Glutamatergic neuron (in vitro differentiated cells): ENCODE measurements around the gene RAPH1. TPM values are rescaled to one million over a fixed set of nuclear protein-coding genes. Genes with fewer than 3 reads are reported as not detected.

Experiments used
- DNase-seq: peaks from one replicate; pipeline ENCODE4 v3.0.0; 2022
- H3K27ac Mint-ChIP-seq: one replicate; pipeline ENCODE4 v1.8.0; 2020; ENCODE audit warnings: mild to moderate bottlenecking, mixed read lengths, inconsistent platforms; ENCODE audit not compliant: unreplicated experiment
- H3K27me3 Mint-ChIP-seq: one replicate; pipeline ENCODE4 v1.8.0; 2020; ENCODE audit warnings: mild to moderate bottlenecking, moderate library complexity, mixed read lengths, inconsistent platforms; ENCODE audit not compliant: unreplicated experiment
- H3K36me3 Mint-ChIP-seq: one replicate; pipeline ENCODE4 v1.8.0; 2020; ENCODE audit warnings: mild to moderate bottlenecking, mixed read lengths, inconsistent platforms; ENCODE audit not compliant: unreplicated experiment
- H3K4me1 Mint-ChIP-seq: one replicate; pipeline ENCODE4 v1.8.0; 2020; ENCODE audit warnings: mild to moderate bottlenecking, low read depth, mixed read lengths, inconsistent platforms; ENCODE audit not compliant: unreplicated experiment
- H3K4me3 Mint-ChIP-seq: one replicate; pipeline ENCODE4 v1.8.0; 2020; ENCODE audit warnings: mild to moderate bottlenecking, mixed read lengths, inconsistent platforms; ENCODE audit not compliant: unreplicated experiment
- H3K9me3 Mint-ChIP-seq: one replicate; pipeline ENCODE4 v1.8.0; 2020; ENCODE audit warnings: mild to moderate bottlenecking, moderate library complexity, mixed read lengths, inconsistent platforms; ENCODE audit not compliant: unreplicated experiment
- total RNA-seq: library from RNA; stranded (reverse); fragmentation: NEBNext Ultra II Directional; extraction: Animal tissue kit (Norgen Biotek cat#: 25700); gene quantifications from one replicate; pipeline ENCODE4 v1.2.1, GENCODE V29; 2021; ENCODE audit not compliant: unreplicated experiment
- TF ChIP-seq, protein P1 (sequence below): fragments of 200-600 bp; sonication (generic); IDR thresholded peaks from one replicate; pipeline ENCODE4 v1.5.0; 2021; ENCODE audit not compliant: partially characterized antibody, unreplicated experiment

Gene RAPH1
- total RNA-seq, 1 donor from 2014 or later: 56.9 TPM

DNA sequence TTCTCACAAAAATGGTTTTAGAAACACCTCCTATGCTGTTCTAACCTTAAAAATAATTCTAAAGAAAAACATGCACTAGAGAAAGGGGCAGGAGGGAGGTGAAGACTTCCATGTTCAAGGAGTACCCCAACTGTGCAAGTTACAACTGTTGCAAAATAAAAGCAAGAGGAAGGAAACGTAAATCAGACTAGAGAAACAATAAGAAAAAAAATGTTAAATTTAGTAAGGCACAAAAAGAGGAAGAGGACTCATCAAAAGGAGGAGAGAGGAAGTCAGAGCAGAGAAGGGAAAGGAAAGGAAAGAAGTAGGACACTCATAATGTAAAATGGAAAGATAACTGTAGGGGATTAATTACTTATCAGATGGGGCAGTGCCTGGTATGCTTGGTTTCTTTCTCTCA lies 34.1 kb downstream of the RAPH1 start:
- TF ChIP-seq, protein P1, sequence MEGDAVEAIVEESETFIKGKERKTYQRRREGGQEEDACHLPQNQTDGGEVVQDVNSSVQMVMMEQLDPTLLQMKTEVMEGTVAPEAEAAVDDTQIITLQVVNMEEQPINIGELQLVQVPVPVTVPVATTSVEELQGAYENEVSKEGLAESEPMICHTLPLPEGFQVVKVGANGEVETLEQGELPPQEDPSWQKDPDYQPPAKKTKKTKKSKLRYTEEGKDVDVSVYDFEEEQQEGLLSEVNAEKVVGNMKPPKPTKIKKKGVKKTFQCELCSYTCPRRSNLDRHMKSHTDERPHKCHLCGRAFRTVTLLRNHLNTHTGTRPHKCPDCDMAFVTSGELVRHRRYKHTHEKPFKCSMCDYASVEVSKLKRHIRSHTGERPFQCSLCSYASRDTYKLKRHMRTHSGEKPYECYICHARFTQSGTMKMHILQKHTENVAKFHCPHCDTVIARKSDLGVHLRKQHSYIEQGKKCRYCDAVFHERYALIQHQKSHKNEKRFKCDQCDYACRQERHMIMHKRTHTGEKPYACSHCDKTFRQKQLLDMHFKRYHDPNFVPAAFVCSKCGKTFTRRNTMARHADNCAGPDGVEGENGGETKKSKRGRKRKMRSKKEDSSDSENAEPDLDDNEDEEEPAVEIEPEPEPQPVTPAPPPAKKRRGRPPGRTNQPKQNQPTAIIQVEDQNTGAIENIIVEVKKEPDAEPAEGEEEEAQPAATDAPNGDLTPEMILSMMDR: no peak
- no peaks in the 10 kb centered on the region for H3K27me3 Mint-ChIP-seq

DNA sequence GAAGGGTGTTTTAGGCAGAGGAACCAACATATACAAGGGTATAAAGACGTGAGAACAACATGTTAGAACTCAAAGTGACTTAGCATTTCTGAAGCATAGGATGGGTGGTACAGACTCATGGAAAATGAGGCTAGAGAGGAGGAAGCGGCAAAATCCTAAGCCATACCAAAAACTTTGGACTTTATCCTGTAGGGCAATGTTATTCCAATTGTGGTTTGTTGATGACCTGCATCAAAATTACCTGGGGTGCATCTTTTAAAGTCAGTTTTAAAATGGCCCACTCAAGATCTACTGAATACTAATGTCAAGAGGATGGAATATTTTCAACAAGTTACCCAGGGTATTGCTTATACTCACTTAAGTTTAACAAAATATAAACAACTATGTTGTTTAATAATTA lies 34.8 kb downstream of the RAPH1 start:
- H3K36me3 Mint-ChIP-seq: peaks cover 8% of the 10 kb centered on the region
- no peak overlapping the region for H3K27ac Mint-ChIP-seq
- TF ChIP-seq, protein P1: no peak
- H3K27me3 Mint-ChIP-seq: no peaks in the 10 kb centered on the region
- H3K9me3 Mint-ChIP-seq: no peaks in the 10 kb centered on the region
- no peak for DNase-seq
- no peaks in the 10 kb centered on the region for H3K4me1 Mint-ChIP-seq
- H3K4me3 Mint-ChIP-seq: no peak overlapping the region

More for the DNA sequence above, 34.1 kb downstream of the RAPH1 start:
- Mint-ChIP-seq H3K4me1 (no peaks in the 10 kb centered on the region), H3K36me3 (peaks cover 8% of the 10 kb centered on the region), H3K4me3 (no peak overlapping the region), H3K9me3 (no peaks in the 10 kb centered on the region), H3K27ac (no peak overlapping the region)
- no peak for DNase-seq

DNA sequence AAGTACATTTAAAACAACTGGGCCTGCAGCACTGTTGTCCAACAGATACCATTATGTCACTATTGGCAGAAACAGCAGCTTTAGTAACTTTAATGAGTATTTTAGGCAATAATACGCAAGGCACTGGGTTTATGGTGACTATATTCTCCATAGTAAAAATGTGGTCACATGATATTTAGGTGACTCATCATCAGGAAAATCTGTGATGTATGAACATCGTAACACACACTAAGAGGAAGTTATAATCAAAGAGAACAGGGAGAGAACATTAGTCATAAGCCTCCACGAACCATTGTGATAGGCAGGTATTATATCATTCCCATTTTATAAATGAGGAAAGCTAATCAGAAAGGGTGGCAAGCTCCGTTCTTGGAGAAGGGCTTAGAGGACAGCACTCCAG lies 36.9 kb downstream of the RAPH1 start:
- no peaks in the 10 kb centered on the region for H3K9me3 Mint-ChIP-seq
- TF ChIP-seq, protein P1: no peak
- no peak for DNase-seq
- no peak overlapping the region for H3K27ac Mint-ChIP-seq
- no peaks in the 10 kb centered on the region for H3K27me3 Mint-ChIP-seq
- no peaks in the 10 kb centered on the region for H3K4me1 Mint-ChIP-seq
- H3K4me3 Mint-ChIP-seq: no peak overlapping the region
- H3K36me3 Mint-ChIP-seq: no peaks in the 10 kb centered on the region

DNA sequence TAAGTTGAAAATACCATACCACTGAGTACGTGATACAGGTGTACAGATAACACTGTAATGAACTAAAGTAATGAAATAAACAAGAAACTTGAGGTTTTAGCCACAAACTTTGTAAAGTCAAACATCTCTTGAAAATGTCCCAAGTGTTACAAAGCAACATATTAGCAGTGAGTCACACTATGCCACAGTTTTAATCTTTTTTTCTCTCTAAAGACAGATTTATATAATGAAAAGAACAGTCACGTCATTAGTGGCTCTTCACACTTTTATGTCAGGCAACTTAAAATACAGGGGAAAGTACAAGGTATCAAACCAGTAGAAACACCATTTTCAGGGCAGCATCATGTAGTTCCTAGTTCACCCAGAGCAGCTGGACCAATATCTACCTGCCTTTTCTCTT lies 42.1 kb downstream of the RAPH1 start:
- H3K4me3 Mint-ChIP-seq: no peak overlapping the region
- no peak overlapping the region for H3K27ac Mint-ChIP-seq
- H3K4me1 Mint-ChIP-seq: no peaks in the 10 kb centered on the region
- no peaks in the 10 kb centered on the region for H3K36me3 Mint-ChIP-seq
- no peaks in the 10 kb centered on the region for H3K9me3 Mint-ChIP-seq
- DNase-seq: no peak
- H3K27me3 Mint-ChIP-seq: no peaks in the 10 kb centered on the region
- TF ChIP-seq, protein P1: no peak

DNA sequence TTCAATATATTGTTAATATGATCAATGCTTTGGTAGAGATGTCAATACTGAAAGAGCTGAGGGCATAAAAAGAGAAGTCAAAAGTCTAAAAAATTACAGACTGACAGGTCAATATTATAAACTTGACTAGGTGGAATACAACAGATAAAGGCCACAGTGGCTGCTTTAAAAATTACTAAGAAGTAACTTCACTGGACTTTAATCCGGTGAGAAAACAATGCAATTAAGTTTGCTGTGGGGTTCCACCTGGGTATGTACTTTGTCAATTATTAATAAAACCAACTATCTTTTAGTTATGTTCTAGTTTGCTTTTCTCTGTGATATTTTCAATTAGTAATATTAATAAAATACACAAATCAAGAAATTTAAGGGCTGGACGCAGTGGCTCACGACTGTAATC lies 44.7 kb downstream of the RAPH1 start:
- Mint-ChIP-seq H3K9me3 (no peaks in the 10 kb centered on the region), H3K27ac (no peak overlapping the region), H3K4me1 (no peaks in the 10 kb centered on the region), H3K27me3 (no peaks in the 10 kb centered on the region), H3K4me3 (no peak overlapping the region), H3K36me3 (no peaks in the 10 kb centered on the region)
- no peak for DNase-seq
- TF ChIP-seq, protein P1: no peak
